CD4-positive, alpha-beta T cell treated with Interferon alpha-2 for 1 hour (primary cell): ENCODE measurements around the gene BUD13.
A peak's percentile ranks its signal among the peaks of the same experiment; 100 is the strongest.
"Not testable (repeated sequence)": the region's sequence is repeated elsewhere in the genome, so short reads cannot be mapped to it uniquely, and the experiment has no call there.

Experiments used
- DNase-seq, 2 donors: peaks; one replicate each; pipeline ENCODE4 v3.0.0-alpha.2; 2020 to 2022

Gene BUD13

GRCh38 chr11:116792144-116792868 is 19.5 kb upstream of the BUD13 start:
- DNase-seq: no peak

GRCh38 chr11:116791813-116792143 is 19.0 kb upstream of the BUD13 start, which contains the start of gene APOA5:
Gene APOA5, minus strand, starts transcription at chr11:116791879. Its CDS starts 19 bp downstream, at chr11:116791860.
- DNase-seq: no peak

- peak; percentile 67 to 80 for DNase-seq
These were observed 18.4 kb upstream of the BUD13 start for GRCh38 chr11:116791002-116791812.

- no peak for DNase-seq
These were observed 17.6 kb upstream of the BUD13 start for GRCh38 chr11:116790167-116791001.

GRCh38 chr11:116788975-116789374 is 16.2 kb upstream of the BUD13 start:
- DNase-seq: no peak

- no peak for DNase-seq
These were observed 15.7 kb upstream of the BUD13 start for GRCh38 chr11:116788534-116788933.

GRCh38 chr11:116787786-116788486 is 15.1 kb upstream of the BUD13 start, which contains the start of gene ZPR1:
Gene ZPR1, minus strand, starts transcription at chr11:116788023. Its CDS starts 33 bp downstream, at chr11:116787990.
- DNase-seq: peak; percentile 84 to 90

GRCh38 chr11:116787436-116787785 is 14.6 kb upstream of the BUD13 start:
- DNase-seq: no peak

GRCh38 chr11:116786966-116787365 is 14.2 kb upstream of the BUD13 start:
- no peak for DNase-seq

- no peak for DNase-seq
These were observed 13.5 kb upstream of the BUD13 start for GRCh38 chr11:116786326-116786725.

- DNase-seq: no peak
These were observed 9.9 kb upstream of the BUD13 start for GRCh38 chr11:116782728-116783127.

GRCh38 chr11:116778556-116778955 is 5.8 kb upstream of the BUD13 start:
- DNase-seq: no peak

- DNase-seq: no peak
These were observed 4.3 kb upstream of the BUD13 start for GRCh38 chr11:116777056-116777455.

GRCh38 chr11:116776522-116776984 is 3.8 kb upstream of the BUD13 start:
- DNase-seq: no peak

GRCh38 chr11:116775975-116776374 is 3.2 kb upstream of the BUD13 start:
- DNase-seq: no peak

- DNase-seq: no peak
These were observed 1.9 kb upstream of the BUD13 start for GRCh38 chr11:116774661-116775060.

GRCh38 chr11:116773203-116774097 is 663 bp upstream of the BUD13 start:
- DNase-seq: no peak

GRCh38 chr11:116771935-116772334 is 852 bp downstream of the BUD13 start:
- DNase-seq: no peak

- no peak for DNase-seq
These were observed 10.7 kb downstream of the BUD13 start for GRCh38 chr11:116762132-116762531.

GRCh38 chr11:116756044-116756443 is 16.7 kb downstream of the BUD13 start:
- DNase-seq: not testable (repeated sequence)

GRCh38 chr11:116750070-116750718 is 22.6 kb downstream of the BUD13 start:
- no peak for DNase-seq
